KMS-11 (cell line): ENCODE measurements around the gene B4GALT1.
A peak's percentile ranks its signal among the peaks of the same experiment; 100 is the strongest.
"Not testable (repeated sequence)": the region's sequence is repeated elsewhere in the genome, so short reads cannot be mapped to it uniquely, and the experiment has no call there.

ENCODE experiments used
- H2AFZ ChIP-seq: fragments of 200-600 bp; sonication (generic); 2 replicates; pipeline ENCODE4 v1.6.1; 2016; ENCODE audit warnings: antibody characterized with exemption, mixed run types, low read depth
- H3K27ac ChIP-seq: fragments of 200-600 bp; sonication (generic); 2 replicates; pipeline ENCODE4 v1.6.1; 2016; ENCODE audit warnings: mild to moderate bottlenecking, mixed run types
- H3K27me3 ChIP-seq: fragments of 200-600 bp; sonication (generic); 2 replicates; pipeline ENCODE4 v1.6.1; 2017; ENCODE audit warnings: mild to moderate bottlenecking, low read depth, mixed run types, moderate library complexity; ENCODE audit not compliant: insufficient read depth
- H3K36me3 ChIP-seq: fragments of 200-600 bp; sonication (generic); 2 replicates; pipeline ENCODE4 v1.6.1; 2017; ENCODE audit warnings: mild to moderate bottlenecking, mixed run types; ENCODE audit not compliant: insufficient read depth
- H3K4me1 ChIP-seq: fragments of 200-600 bp; sonication (generic); 2 replicates; pipeline ENCODE4 v1.6.1; 2016; ENCODE audit warnings: mild to moderate bottlenecking, low read depth, mixed run types; ENCODE audit not compliant: poor library complexity, severe bottlenecking
- H3K4me2 ChIP-seq: fragments of 200-600 bp; sonication (generic); 2 replicates; pipeline ENCODE4 v1.7.0; 2016; ENCODE audit warnings: mild to moderate bottlenecking, mixed run types
- H3K4me3 ChIP-seq: fragments of 200-600 bp; sonication (generic); IDR thresholded peaks from 2 replicates; pipeline ENCODE4 v1.6.1; 2017; ENCODE audit warnings: low read depth, low read length, mixed read lengths; ENCODE audit not compliant: insufficient read depth
- H3K79me2 ChIP-seq: fragments of 200-600 bp; sonication (generic); 2 replicates; pipeline ENCODE4 v1.6.1; 2016; ENCODE audit warnings: low read depth, mixed run types; ENCODE audit not compliant: insufficient read depth
- H3K9ac ChIP-seq: fragments of 200-600 bp; sonication (generic); 2 replicates; pipeline ENCODE4 v1.6.1; 2016; ENCODE audit warnings: mild to moderate bottlenecking, mixed run types
- H4K20me1 ChIP-seq: fragments of 200-600 bp; sonication (generic); 2 replicates; pipeline ENCODE4 v1.6.1; 2016; ENCODE audit warnings: mild to moderate bottlenecking, mixed run types; ENCODE audit not compliant: insufficient read depth
- TF ChIP-seq, protein P1 (sequence below): fragments of 200-600 bp; sonication (generic); conservative IDR thresholded peaks from 2 replicates; pipeline ENCODE4 v1.6.1; 2017; ENCODE audit warnings: low read depth, mild to moderate bottlenecking, antibody characterized with exemption, low read length, moderate library complexity, mixed read lengths

B4GALT1 gene

GRCh38 chr9:33161011-33161588 lies 6.0 kb downstream of the B4GALT1 start:
- Histone ChIP-seq H3K4me2 (no peak overlapping the region), H3K4me1 (peaks cover 63% of the 10 kb centered on the region), H3K27ac (no peak overlapping the region), H4K20me1 (no peaks in the 10 kb centered on the region), H3K36me3 (no peaks in the 10 kb centered on the region), H3K4me3 (no peak overlapping the region), H3K79me2 (peaks cover 58% of the 10 kb centered on the region), H3K9ac (no peak overlapping the region), H3K27me3 (no peaks in the 10 kb centered on the region), H2AFZ (no peak overlapping the region)
- TF ChIP-seq, protein P1, sequence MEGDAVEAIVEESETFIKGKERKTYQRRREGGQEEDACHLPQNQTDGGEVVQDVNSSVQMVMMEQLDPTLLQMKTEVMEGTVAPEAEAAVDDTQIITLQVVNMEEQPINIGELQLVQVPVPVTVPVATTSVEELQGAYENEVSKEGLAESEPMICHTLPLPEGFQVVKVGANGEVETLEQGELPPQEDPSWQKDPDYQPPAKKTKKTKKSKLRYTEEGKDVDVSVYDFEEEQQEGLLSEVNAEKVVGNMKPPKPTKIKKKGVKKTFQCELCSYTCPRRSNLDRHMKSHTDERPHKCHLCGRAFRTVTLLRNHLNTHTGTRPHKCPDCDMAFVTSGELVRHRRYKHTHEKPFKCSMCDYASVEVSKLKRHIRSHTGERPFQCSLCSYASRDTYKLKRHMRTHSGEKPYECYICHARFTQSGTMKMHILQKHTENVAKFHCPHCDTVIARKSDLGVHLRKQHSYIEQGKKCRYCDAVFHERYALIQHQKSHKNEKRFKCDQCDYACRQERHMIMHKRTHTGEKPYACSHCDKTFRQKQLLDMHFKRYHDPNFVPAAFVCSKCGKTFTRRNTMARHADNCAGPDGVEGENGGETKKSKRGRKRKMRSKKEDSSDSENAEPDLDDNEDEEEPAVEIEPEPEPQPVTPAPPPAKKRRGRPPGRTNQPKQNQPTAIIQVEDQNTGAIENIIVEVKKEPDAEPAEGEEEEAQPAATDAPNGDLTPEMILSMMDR: no peak

DNA sequence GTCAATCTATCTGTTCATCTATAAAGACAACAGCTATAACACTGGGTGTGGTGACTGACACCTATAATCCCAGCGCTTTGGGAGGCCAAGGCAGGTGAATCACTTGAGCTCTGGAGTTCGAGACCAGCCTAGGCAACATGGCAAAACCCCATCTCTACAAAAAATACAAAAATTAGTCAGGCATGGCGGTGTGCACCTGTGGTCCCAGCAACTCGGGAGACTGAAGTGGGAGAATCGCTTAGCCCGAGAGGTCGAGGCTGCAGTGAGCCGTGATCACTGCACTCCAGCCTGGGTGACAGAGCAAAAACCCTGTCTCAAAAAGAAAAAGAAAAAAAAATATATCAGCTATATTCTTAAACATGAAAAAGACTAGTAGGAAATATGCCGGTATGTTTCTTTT lies 6.7 kb downstream of the B4GALT1 start:
- H3K36me3 ChIP-seq, H3K9ac ChIP-seq, H2AFZ ChIP-seq, H4K20me1 ChIP-seq, H3K4me3 ChIP-seq, H3K27me3 ChIP-seq: not testable (repeated sequence)
- Histone ChIP-seq H3K79me2 (peaks cover 57% of the 10 kb centered on the region), H3K4me2 (peak overlapping the region; percentile 62), H3K27ac (peak overlapping the region; percentile 34), H3K4me1 (peaks cover 61% of the 10 kb centered on the region)

- Histone ChIP-seq H3K36me3 (no peaks in the 10 kb centered on the region), H3K9ac (peak overlapping the region; percentile 2; the same call in 1 of the 2 replicates), H3K27me3 (no peaks in the 10 kb centered on the region), H2AFZ (no peak overlapping the region), H4K20me1 (no peaks in the 10 kb centered on the region; the same call in 1 of the 2 replicates), H3K4me3 (no peak overlapping the region), H3K4me2 (peak overlapping the region; percentile 62), H3K79me2 (peaks cover 50% of the 10 kb centered on the region; the same call in 1 of the 2 replicates), H3K4me1 (peaks cover 54% of the 10 kb centered on the region), H3K27ac (peak overlapping the region; percentile 34)
- TF ChIP-seq, protein P1: no peak
Observed at GRCh38 chr9:33159777-33160127, 7.4 kb downstream of the B4GALT1 start.

DNA sequence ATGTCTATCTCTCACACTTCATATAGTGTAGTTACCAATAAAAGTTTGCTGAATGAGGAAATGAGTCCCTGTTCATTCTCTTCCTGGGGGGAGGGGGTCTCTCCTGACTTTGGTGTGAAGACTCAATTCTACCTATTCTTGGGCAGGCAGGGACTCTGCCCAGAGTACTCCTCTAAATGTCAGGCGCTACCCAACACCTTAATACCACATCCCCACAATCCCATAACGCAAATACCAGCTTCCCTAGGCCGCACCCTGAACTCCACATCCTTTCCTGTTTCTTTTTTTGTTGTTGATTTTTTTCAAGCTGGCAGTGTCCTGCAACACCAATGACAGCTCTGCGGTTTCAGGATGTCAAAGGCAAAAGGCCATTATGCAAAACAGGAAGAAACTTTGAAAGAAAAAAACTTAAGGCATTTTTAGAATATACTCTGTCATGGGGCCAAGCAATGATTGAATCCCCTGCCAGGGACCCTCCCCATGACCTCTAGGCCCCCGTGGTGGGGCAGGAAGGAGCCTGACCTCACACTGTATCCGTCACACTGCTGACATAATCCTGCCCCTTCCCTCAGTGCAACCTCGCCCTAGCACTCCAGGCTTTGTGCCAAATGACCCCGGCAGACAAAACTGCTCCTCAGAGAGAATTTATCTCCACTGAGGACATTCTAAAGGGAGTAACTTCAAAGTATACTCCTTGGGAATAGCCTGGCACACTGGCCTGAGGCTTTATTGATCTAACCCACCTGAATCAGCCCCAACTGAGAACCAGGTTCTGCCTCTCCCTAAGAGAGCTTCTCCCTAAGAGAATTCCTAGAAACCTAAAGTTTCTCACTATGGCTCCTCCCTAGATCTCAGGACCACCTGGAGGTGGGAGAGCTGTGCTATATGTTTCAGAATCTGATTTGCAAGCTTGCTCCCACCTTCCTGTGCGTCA lies 8.0 kb downstream of the B4GALT1 start:
- H3K9ac ChIP-seq: peak overlapping the region; percentile 2; the same call in 1 of the 2 replicates
- peaks cover 52% of the 10 kb centered on the region for H3K4me1 ChIP-seq
- H3K27ac ChIP-seq: peak overlapping the region; percentile 34
- H3K79me2 ChIP-seq: peaks cover 43% of the 10 kb centered on the region; the same call in 1 of the 2 replicates
- no peaks in the 10 kb centered on the region for H3K27me3 ChIP-seq
- H3K4me2 ChIP-seq: peak overlapping the region; percentile 62
- TF ChIP-seq, protein P1: no peak
- H2AFZ ChIP-seq: no peak overlapping the region
- H4K20me1 ChIP-seq: no peaks in the 10 kb centered on the region; the same call in 1 of the 2 replicates
- H3K36me3 ChIP-seq: no peaks in the 10 kb centered on the region
- no peak overlapping the region for H3K4me3 ChIP-seq
